ENCODE data around the gene CDC40.
"Not testable (repeated sequence)": the region's sequence is repeated elsewhere in the genome, so short reads cannot be mapped to it uniquely, and the experiment has no call there.

The CDC40 gene

DNA sequence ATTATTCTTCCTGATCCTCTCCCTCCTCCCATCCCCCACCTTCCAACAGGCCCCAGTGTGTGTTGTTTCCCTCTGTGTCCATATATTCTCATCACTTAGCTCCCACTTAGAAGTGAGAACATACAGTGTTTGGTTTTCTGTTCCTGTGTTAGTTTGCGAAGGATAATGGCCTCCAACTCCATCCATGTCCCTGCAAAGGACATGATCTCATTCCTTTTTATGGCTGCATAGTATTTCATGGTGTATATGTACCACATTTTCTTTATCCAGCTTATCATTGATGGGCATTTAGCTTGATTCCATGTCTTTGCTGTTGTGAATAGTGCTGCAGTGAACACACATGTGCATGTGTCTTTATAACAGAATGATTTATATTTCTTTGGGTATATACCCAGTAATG, 55.8 kb downstream of the CDC40 start:
- DNase-seq (ENCODE audit: low read depth, low spot score); H3K9me3 ChIP-seq (ENCODE audit: control insufficient read depth, insufficient read depth, low read length); H3K4me3 ChIP-seq (ENCODE audit: low read length); H3K4me1 ChIP-seq (ENCODE audit: control insufficient read depth, insufficient read depth, low read length); H3K36me3 ChIP-seq (ENCODE audit: control insufficient read depth, insufficient read depth, low read length); H3K27me3 ChIP-seq (ENCODE audit: control insufficient read depth, insufficient read depth, low read length); H3K27ac ChIP-seq (ENCODE audit: low read length): not testable (repeated sequence)
- WGBS (ENCODE audit: insufficient coverage, insufficient read length), result no CpG with 5 or more reads among the region's 1 CpG

DNA sequence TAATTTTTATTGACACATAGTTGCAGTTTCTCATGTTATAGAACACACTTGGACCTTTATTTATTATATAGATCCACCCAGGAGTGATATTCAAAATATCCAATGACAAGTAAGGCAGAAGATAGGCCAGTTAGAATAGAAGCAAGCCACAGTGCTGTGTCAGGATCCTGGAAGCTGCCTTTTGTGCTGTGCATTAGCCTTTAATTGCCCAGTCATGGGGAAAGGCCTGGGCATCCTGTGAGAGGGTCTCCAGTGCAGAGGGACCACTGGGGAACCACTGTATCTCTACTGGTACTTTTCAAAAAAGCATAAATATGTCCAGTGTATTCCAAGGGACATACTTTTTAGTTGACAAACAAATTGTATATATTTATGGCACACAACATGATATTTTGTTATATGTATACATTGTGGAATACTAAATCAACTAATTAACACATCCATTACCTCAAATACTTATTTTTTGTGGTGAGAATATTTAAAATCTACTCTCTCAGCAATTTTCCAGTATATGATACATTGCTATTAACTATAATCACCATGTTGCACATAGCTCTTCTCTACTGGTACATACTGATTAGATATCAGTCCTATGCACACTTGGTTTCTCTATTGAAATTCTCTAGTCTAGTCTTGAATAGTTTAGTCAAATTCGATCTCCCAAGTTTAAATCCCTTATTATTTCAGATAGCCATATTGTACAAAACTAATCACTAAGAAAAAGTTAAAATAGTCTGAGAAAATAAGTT, 59.5 kb downstream of the CDC40 start:
- no peak overlapping the region for H3K27ac ChIP-seq (ENCODE audit: low read length)

DNA sequence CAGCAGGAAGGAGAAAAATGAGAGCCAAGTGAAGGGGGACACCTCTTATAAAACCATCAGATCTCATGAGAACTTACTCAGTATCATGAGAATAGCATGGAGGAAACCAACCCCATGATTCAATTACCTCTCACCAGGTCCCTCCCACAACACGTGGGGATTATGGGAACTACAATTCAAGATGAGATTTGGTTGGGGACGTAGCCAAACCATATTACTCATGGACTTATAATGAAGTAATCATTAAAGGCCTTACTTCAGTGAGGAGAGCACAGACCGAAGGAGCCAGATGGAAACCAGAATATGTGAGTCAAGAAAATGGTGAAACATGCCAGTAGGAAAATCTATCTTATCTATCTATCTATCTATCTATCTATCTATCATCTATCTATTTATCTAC, 64.4 kb downstream of the CDC40 start:
- H3K27ac ChIP-seq (ENCODE audit: low read length); H3K4me3 ChIP-seq (ENCODE audit: low read length); H3K4me1 ChIP-seq (ENCODE audit: control insufficient read depth, insufficient read depth, low read length); H3K27me3 ChIP-seq (ENCODE audit: control insufficient read depth, insufficient read depth, low read length); H3K36me3 ChIP-seq (ENCODE audit: control insufficient read depth, insufficient read depth, low read length); DNase-seq (ENCODE audit: low read depth, low spot score); H3K9me3 ChIP-seq (ENCODE audit: control insufficient read depth, insufficient read depth, low read length): not testable (repeated sequence)
- WGBS (ENCODE audit: insufficient coverage, insufficient read length), result no CpG with 5 or more reads among the region's 3 CpGs

More for the DNA sequence above, 59.5 kb downstream of the CDC40 start:
- WGBS (ENCODE audit: insufficient coverage, insufficient read length), result no CpG with 5 or more reads among the region's 1 CpG
- no peaks in the 10 kb centered on the region for H3K27me3 ChIP-seq (ENCODE audit: control insufficient read depth, insufficient read depth, low read length)
- H3K9me3 ChIP-seq (ENCODE audit: control insufficient read depth, insufficient read depth, low read length), result no peaks in the 10 kb centered on the region
- no peaks in the 10 kb centered on the region for H3K4me1 ChIP-seq (ENCODE audit: control insufficient read depth, insufficient read depth, low read length)
- DNase-seq (ENCODE audit: low read depth, low spot score), result no peak
- H3K4me3 ChIP-seq (ENCODE audit: low read length), result no peak overlapping the region
- H3K36me3 ChIP-seq (ENCODE audit: control insufficient read depth, insufficient read depth, low read length), result no peaks in the 10 kb centered on the region

DNA sequence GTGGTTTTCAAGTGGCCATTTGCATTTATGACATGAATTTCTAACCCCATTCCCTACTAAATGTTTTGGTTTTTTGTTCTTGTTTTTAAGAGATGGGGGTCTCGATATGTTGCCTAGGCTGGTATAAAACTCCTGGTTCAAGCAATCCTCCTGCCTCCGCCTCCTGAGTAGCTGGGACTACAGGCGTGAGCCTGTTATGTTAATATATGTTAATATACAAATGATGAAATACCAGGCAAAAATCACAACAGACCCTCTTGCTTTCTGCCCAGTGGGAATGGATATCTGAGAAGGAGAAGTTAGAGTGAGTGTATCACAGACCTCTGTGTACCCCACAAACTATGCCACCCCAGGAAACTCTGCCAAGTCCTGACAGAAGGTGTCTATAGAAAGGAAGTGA, 66.2 kb downstream of the CDC40 start:
- no CpG with 5 or more reads among the region's 3 CpGs for WGBS (ENCODE audit: insufficient coverage, insufficient read length)
- no peaks in the 10 kb centered on the region for H3K27me3 ChIP-seq (ENCODE audit: control insufficient read depth, insufficient read depth, low read length)
- H3K4me1 ChIP-seq (ENCODE audit: control insufficient read depth, insufficient read depth, low read length), result peaks cover 2% of the 10 kb centered on the region; the same call in 1 of the 2 replicates
- no peak overlapping the region for H3K27ac ChIP-seq (ENCODE audit: low read length)
- H3K4me3 ChIP-seq (ENCODE audit: low read length), result no peak overlapping the region
- H3K9me3 ChIP-seq (ENCODE audit: control insufficient read depth, insufficient read depth, low read length), result no peaks in the 10 kb centered on the region
- DNase-seq (ENCODE audit: low read depth, low spot score), result no peak
- no peaks in the 10 kb centered on the region for H3K36me3 ChIP-seq (ENCODE audit: control insufficient read depth, insufficient read depth, low read length)

DNA sequence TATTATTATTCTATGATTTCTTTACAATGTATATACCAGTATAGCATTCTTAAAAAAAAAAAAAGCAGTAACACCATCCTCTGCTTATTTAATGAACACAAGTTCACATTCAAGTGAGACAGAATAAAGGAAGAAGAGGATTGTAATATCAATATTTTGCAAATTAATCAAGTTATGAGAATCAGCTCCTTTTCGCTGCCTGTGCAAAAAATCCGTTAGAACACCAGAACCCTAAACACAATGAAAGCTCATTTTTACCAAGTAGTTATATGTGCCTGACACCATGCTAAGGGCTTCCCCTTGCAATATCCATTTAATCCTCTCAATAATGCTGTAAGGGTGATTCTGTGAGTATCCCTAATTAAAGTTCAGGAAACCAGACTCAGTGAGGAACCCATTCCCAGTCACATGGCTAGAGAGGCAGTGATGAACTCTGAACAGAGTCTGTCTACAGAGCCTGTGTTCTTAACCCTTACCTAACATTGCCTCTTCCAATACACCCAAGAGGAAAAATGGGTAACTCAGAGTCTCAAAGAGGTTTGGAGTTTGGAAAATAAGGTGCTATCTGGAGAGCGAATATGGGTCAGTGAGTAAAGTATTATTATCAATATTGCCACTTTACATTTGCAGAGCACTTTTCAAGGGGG, 66.8 kb downstream of the CDC40 start:
- no peaks in the 10 kb centered on the region for H3K9me3 ChIP-seq (ENCODE audit: control insufficient read depth, insufficient read depth, low read length)
- WGBS (ENCODE audit: insufficient coverage, insufficient read length), result no CpG with 5 or more reads among the region's 3 CpGs
- no peaks in the 10 kb centered on the region for H3K27me3 ChIP-seq (ENCODE audit: control insufficient read depth, insufficient read depth, low read length)
- no peak for DNase-seq (ENCODE audit: low read depth, low spot score)
- no peak overlapping the region for H3K4me3 ChIP-seq (ENCODE audit: low read length)
- H3K27ac ChIP-seq (ENCODE audit: low read length), result no peak overlapping the region
- H3K4me1 ChIP-seq (ENCODE audit: control insufficient read depth, insufficient read depth, low read length), result peaks cover 2% of the 10 kb centered on the region; the same call in 1 of the 2 replicates
- H3K36me3 ChIP-seq (ENCODE audit: control insufficient read depth, insufficient read depth, low read length), result no peaks in the 10 kb centered on the region

DNA sequence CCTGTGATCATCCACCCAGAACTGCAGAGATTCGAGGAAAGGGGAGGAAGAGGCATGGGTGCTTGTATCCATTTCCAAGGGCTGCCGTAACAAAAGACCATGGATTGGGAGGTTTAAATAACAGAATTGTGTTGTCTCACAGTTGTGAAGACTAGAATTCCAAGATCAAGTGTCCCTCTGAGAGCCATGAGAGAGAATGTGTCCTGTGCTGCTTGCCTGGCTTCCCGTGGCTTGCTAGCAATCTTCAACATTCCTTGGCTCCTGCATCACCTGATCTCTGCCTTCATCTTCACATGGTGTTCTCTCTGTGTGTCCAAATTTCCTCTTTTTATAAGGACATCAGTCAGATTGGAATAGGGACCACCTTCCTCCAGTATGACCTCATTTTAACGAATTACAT, 69.8 kb downstream of the CDC40 start:
- no peaks in the 10 kb centered on the region for H3K27me3 ChIP-seq (ENCODE audit: control insufficient read depth, insufficient read depth, low read length)
- no peaks in the 10 kb centered on the region for H3K9me3 ChIP-seq (ENCODE audit: control insufficient read depth, insufficient read depth, low read length)
- no peaks in the 10 kb centered on the region for H3K36me3 ChIP-seq (ENCODE audit: control insufficient read depth, insufficient read depth, low read length)
- H3K4me3 ChIP-seq (ENCODE audit: low read length), result no peak overlapping the region
- no peak overlapping the region for H3K27ac ChIP-seq (ENCODE audit: low read length)
- no CpG with 5 or more reads among the region's 4 CpGs for WGBS (ENCODE audit: insufficient coverage, insufficient read length)
- H3K4me1 ChIP-seq (ENCODE audit: control insufficient read depth, insufficient read depth, low read length), result peaks cover 2% of the 10 kb centered on the region; the same call in 1 of the 2 replicates
- DNase-seq (ENCODE audit: low read depth, low spot score), result no peak

DNA sequence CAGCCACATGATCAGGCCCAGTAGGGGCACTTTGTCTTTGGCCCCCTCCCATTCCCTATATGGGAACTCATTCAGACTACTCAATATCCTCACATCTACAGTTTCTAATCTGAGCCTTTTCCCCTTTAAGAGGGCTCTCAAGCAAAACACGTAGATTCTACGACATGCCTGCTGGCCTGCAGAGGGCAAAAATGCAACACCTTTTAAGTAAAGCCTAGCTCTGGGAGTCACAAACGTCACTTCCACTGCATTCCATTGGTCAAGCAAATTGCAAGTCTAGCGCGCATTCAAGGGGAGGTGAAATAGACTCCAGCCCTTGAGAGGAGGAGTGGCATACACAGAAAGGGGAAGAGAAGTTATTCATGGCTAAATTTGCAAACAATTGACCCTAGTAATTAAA, 70.6 kb downstream of the CDC40 start:
- H3K9me3 ChIP-seq (ENCODE audit: control insufficient read depth, insufficient read depth, low read length), result no peaks in the 10 kb centered on the region
- no peak overlapping the region for H3K27ac ChIP-seq (ENCODE audit: low read length)
- no CpG with 5 or more reads among the region's 5 CpGs for WGBS (ENCODE audit: insufficient coverage, insufficient read length)
- H3K4me1 ChIP-seq (ENCODE audit: control insufficient read depth, insufficient read depth, low read length), result peaks cover 2% of the 10 kb centered on the region; the same call in 1 of the 2 replicates
- H3K4me3 ChIP-seq (ENCODE audit: low read length), result no peak overlapping the region
- no peaks in the 10 kb centered on the region for H3K27me3 ChIP-seq (ENCODE audit: control insufficient read depth, insufficient read depth, low read length)
- no peaks in the 10 kb centered on the region for H3K36me3 ChIP-seq (ENCODE audit: control insufficient read depth, insufficient read depth, low read length)
- DNase-seq (ENCODE audit: low read depth, low spot score), result no peak

DNA sequence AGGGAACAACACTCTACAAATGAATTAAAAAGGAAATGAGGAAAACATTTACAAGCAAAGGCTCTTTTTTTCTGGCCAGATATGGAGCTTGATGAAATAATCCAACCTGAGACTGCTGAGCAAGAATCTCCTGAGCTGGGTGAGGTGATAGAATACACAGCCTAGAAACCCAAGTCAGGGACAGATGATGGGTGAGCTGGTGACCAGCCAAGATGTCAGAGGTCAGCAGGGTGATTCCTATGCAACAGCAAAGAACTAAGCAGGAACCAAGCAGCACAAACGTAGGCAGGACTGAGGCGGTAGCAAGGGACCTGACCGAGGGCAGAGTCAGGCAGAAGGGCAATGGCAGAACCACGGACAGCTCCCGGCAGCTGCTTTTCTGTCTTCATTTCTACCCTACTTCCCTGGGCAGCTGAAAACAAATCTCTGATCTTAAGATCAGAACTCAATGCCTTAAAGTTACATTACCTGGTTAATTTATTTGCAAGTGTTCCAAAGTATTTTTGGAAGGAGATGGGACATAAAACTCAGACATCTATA, 75.1 kb downstream of the CDC40 start:
- Histone ChIP-seq H3K27ac (ENCODE audit: low read length) (no peak overlapping the region), H3K9me3 (ENCODE audit: control insufficient read depth, insufficient read depth, low read length) (no peaks in the 10 kb centered on the region; the same call in 1 of the 2 replicates), H3K36me3 (ENCODE audit: control insufficient read depth, insufficient read depth, low read length) (no peaks in the 10 kb centered on the region), H3K27me3 (ENCODE audit: control insufficient read depth, insufficient read depth, low read length) (0 out of 2 replicates have a peak, but pooled peaks cover 1% of the 10 kb centered on the region), H3K4me3 (ENCODE audit: low read length) (no peak overlapping the region), H3K4me1 (ENCODE audit: control insufficient read depth, insufficient read depth, low read length) (peaks cover 2% of the 10 kb centered on the region; the same call in 1 of the 2 replicates)
- no peak for DNase-seq (ENCODE audit: low read depth, low spot score)
- no CpG with 5 or more reads among the region's 5 CpGs for WGBS (ENCODE audit: insufficient coverage, insufficient read length)

DNA sequence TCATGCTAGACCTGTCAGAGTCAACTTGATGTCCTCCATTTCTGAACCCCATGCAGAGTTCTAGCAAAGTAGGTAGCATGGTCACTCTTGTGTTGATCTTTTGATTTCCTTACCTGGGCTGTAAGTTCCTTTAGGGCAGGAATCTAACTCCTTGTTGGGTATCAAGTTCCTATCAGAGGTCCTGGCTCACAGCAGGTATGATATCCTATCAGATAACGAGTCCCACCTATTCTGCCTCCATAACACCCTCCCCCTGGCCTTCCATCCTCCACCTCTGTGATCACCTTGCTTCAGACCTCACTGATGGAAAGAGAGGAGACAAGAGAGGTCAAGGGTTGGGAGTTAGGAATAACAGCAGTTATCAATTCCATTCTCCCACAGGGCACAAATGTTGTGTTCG, 76.1 kb downstream of the CDC40 start:
- DNase-seq (ENCODE audit: low read depth, low spot score), result no peak
- whole genome bisulfite sequencing (ENCODE audit: insufficient coverage, insufficient read length), result no CpG with 5 or more reads among the region's 2 CpGs
- no peaks in the 10 kb centered on the region for H3K4me1 ChIP-seq (ENCODE audit: control insufficient read depth, insufficient read depth, low read length)
- no peak overlapping the region for H3K27ac ChIP-seq (ENCODE audit: low read length)
- 0 out of 2 replicates have a peak, but pooled peaks cover 1% of the 10 kb centered on the region for H3K27me3 ChIP-seq (ENCODE audit: control insufficient read depth, insufficient read depth, low read length)
- no peaks in the 10 kb centered on the region; the same call in 1 of the 2 replicates for H3K9me3 ChIP-seq (ENCODE audit: control insufficient read depth, insufficient read depth, low read length)
- no peak overlapping the region for H3K4me3 ChIP-seq (ENCODE audit: low read length)
- no peaks in the 10 kb centered on the region for H3K36me3 ChIP-seq (ENCODE audit: control insufficient read depth, insufficient read depth, low read length)

DNA sequence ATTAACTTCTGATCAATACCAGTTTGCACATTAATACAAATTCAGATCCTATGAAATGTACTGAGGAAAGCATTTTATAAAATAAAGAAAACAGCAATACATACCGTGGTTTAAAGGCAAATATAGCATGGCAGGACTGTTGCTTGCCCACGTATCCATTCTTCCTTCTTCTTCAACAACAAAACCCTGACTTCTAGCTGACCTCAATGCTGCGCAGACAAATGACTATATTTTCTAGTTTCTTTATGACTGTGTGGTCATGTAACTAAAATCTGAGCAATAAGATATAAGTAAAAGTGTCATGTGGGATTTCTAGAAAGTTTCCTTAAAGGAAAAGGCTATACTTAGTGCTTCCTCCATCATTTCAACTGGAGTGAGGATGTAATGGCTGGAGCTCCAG, 85.0 kb downstream of the CDC40 start:
- Histone ChIP-seq H3K36me3 (ENCODE audit: control insufficient read depth, insufficient read depth, low read length) (no peaks in the 10 kb centered on the region), H3K27me3 (ENCODE audit: control insufficient read depth, insufficient read depth, low read length) (no peaks in the 10 kb centered on the region), H3K4me1 (ENCODE audit: control insufficient read depth, insufficient read depth, low read length) (peaks cover under 1% of the 10 kb centered on the region; the same call in 1 of the 2 replicates), H3K27ac (ENCODE audit: low read length) (no peak overlapping the region), H3K4me3 (ENCODE audit: low read length) (no peak overlapping the region), H3K9me3 (ENCODE audit: control insufficient read depth, insufficient read depth, low read length) (no peaks in the 10 kb centered on the region)
- WGBS (ENCODE audit: insufficient coverage, insufficient read length), result no CpG with 5 or more reads among the region's 3 CpGs
- DNase-seq (ENCODE audit: low read depth, low spot score), result no peak
